ENCODE measurements around the gene RAP1A. TPM values are rescaled to one million over a fixed set of nuclear protein-coding genes. Genes with fewer than 3 reads are reported as not detected.

The RAP1A gene
- total RNA-seq, 1 experiment from 2014 or later, result 19.0 TPM

- Histone ChIP-seq H3K36me3 (ENCODE audit: low read depth, low read length) (no peaks in the 10 kb centered on the region), H3K4me2 (ENCODE audit: low read length) (no peak overlapping the region), H4K20me1 (ENCODE audit: low read length) (no peaks in the 10 kb centered on the region), H3K79me2 (ENCODE audit: low read length) (peaks cover 1% of the 10 kb centered on the region; the same call in 1 of the 2 replicates), H2AFZ (ENCODE audit: low read length) (no peak overlapping the region), H3K9me3 (ENCODE audit: low read length) (no peaks in the 10 kb centered on the region), H3K27me3 (ENCODE audit: low read length) (no peaks in the 10 kb centered on the region), H3K4me3 (ENCODE audit: low read length) (no peak overlapping the region), H3K9ac (ENCODE audit: low read length) (no peak overlapping the region), H3K4me1 (ENCODE audit: insufficient read depth, low read length) (peaks cover 6% of the 10 kb centered on the region), H3K9me2 (replicated peaks; ENCODE audit: low read length) (no peaks in the 10 kb centered on the region), H3F3A (ENCODE audit: low read length, unreplicated experiment) (no peaks in the 10 kb centered on the region), H3K27ac (ENCODE audit: low read length) (no peak overlapping the region)
- intact Hi-C loops (cut with micrococcal nuclease), result no loop called here
- ATAC-seq (no peak), DNase-seq (no peak)
- TF ChIP-seq CTCF (conservative IDR thresholded peaks at IDR 0.05; ENCODE audit: low read depth, low read length) (no peak), EZH2 (IDR thresholded peaks at IDR 0.05; ENCODE audit: low read length, unreplicated experiment) (no peak), EZH2phosphoT487 (IDR thresholded peaks at IDR 0.05; ENCODE audit: borderline replicate concordance, low read length) (no peak)
- ChIA-PET POLR2A (ENCODE audit: unreplicated experiment) (no interaction called here), CTCF (no interaction called here)
- no TSS peak for BruUV-seq (replicated peaks)
Measured at GRCh38 chr1:111750856-111751255, 131.3 kb downstream of the RAP1A start.

- no peak overlapping the region for H3K9ac ChIP-seq (ENCODE audit: low read length)
- no peaks in the 10 kb centered on the region for H3K9me3 ChIP-seq (ENCODE audit: low read length)
- H4K20me1 ChIP-seq (ENCODE audit: low read length), result no peaks in the 10 kb centered on the region
- H3K4me2 ChIP-seq (ENCODE audit: low read length), result no peak overlapping the region
- ATAC-seq (no peak), DNase-seq (no peak)
- no peak overlapping the region for H3K4me3 ChIP-seq (ENCODE audit: low read length)
- no peaks in the 10 kb centered on the region for H3K36me3 ChIP-seq (ENCODE audit: low read depth, low read length)
- no peaks in the 10 kb centered on the region for H3K27me3 ChIP-seq (ENCODE audit: low read length)
- CTCF ChIA-PET, result interaction anchor here (0.6 kb wide), 1 partner anchor 45 kb away, joined by 3 read pairs; no protein-coding TSS in a partner anchor
- no peaks in the 10 kb centered on the region for H3F3A ChIP-seq (ENCODE audit: low read length, unreplicated experiment)
- POLR2A ChIA-PET (ENCODE audit: unreplicated experiment), result no interaction called here
- H2AFZ ChIP-seq (ENCODE audit: low read length), result no peak overlapping the region
- H3K9me2 ChIP-seq (replicated peaks; ENCODE audit: low read length), result no peaks in the 10 kb centered on the region
- intact Hi-C loops (cut with micrococcal nuclease), result no loop called here
- TF ChIP-seq EZH2 (IDR thresholded peaks at IDR 0.05; ENCODE audit: low read length, unreplicated experiment) (no peak), EZH2phosphoT487 (IDR thresholded peaks at IDR 0.05; ENCODE audit: borderline replicate concordance, low read length) (no peak), CTCF (conservative IDR thresholded peaks at IDR 0.05; ENCODE audit: low read depth, low read length) (no peak)
- no peak overlapping the region for H3K27ac ChIP-seq (ENCODE audit: low read length)
- H3K4me1 ChIP-seq (ENCODE audit: insufficient read depth, low read length), result peaks cover 11% of the 10 kb centered on the region
- no TSS peak for BruUV-seq (replicated peaks)
- peaks cover 13% of the 10 kb centered on the region for H3K79me2 ChIP-seq (ENCODE audit: low read length)
Measured at GRCh38 chr1:111751906-111752575, 132.5 kb downstream of the RAP1A start.

- H3F3A ChIP-seq (ENCODE audit: low read length, unreplicated experiment), result no peaks in the 10 kb centered on the region
- intact Hi-C loops (cut with micrococcal nuclease), result loop anchor here (2.0 kb wide), 1 partner anchor 40 kb away; no protein-coding TSS in a partner anchor
- H3K9me3 ChIP-seq (ENCODE audit: low read length), result no peaks in the 10 kb centered on the region
- peaks cover 18% of the 10 kb centered on the region for H3K4me1 ChIP-seq (ENCODE audit: insufficient read depth, low read length)
- DNase-seq (peak; percentile 47), ATAC-seq (peak; percentile 42)
- H4K20me1 ChIP-seq (ENCODE audit: low read length), result no peaks in the 10 kb centered on the region
- peak overlapping the region; percentile 73 for H3K27ac ChIP-seq (ENCODE audit: low read length)
- BruUV-seq (replicated peaks), result TSS peak; percentile 71
- peak overlapping the region; percentile 96 for H3K4me2 ChIP-seq (ENCODE audit: low read length)
- H3K9ac ChIP-seq (ENCODE audit: low read length), result peak overlapping the region; percentile 92
- H3K9me2 ChIP-seq (replicated peaks; ENCODE audit: low read length), result no peaks in the 10 kb centered on the region
- ChIA-PET POLR2A (ENCODE audit: unreplicated experiment) (no interaction called here), CTCF (interaction anchor here (0.6 to 1.0 kb wide), 2 partner anchors 40 to 273 kb away, joined by 3 to 7 read pairs; no protein-coding TSS in a partner anchor)
- peak overlapping the region; percentile 97 for H2AFZ ChIP-seq (ENCODE audit: low read length)
- peaks cover 11% of the 10 kb centered on the region; the same call in 1 of the 2 replicates for H3K36me3 ChIP-seq (ENCODE audit: low read depth, low read length)
- H3K27me3 ChIP-seq (ENCODE audit: low read length), result no peaks in the 10 kb centered on the region
- TF ChIP-seq CTCF (conservative IDR thresholded peaks at IDR 0.05; ENCODE audit: low read depth, low read length), result no peak
- no peak for TF ChIP-seq EZH2 (IDR thresholded peaks at IDR 0.05; ENCODE audit: low read length, unreplicated experiment)
- TF ChIP-seq EZH2phosphoT487 (IDR thresholded peaks at IDR 0.05; ENCODE audit: borderline replicate concordance, low read length), result no peak
- H3K4me3 ChIP-seq (ENCODE audit: low read length), result peak overlapping the region; percentile 82
- peaks cover 36% of the 10 kb centered on the region for H3K79me2 ChIP-seq (ENCODE audit: low read length)
Measured at GRCh38 chr1:111754984-111755330, 135.4 kb downstream of the RAP1A start.

All from PC-3 (cell line).